Skeletal muscle satellite cell (primary cell): Measurements from ENCODE around the gene RFTN1.

Source experiments
- H3K27me3 ChIP-seq: 2 replicates; pipeline ENCODE4 v1.7.0; 2013; ENCODE audit warnings: low read length; ENCODE audit not compliant: control insufficient read depth, insufficient read depth
- H3K36me3 ChIP-seq: 2 replicates; pipeline ENCODE4 v1.7.0; 2013; ENCODE audit warnings: mild to moderate bottlenecking, control low read depth, low read length; ENCODE audit not compliant: insufficient read depth
- H3K4me1 ChIP-seq: 2 replicates; pipeline ENCODE4 v1.7.0; 2013; ENCODE audit warnings: low read length; ENCODE audit not compliant: control insufficient read depth, insufficient read depth
- H3K4me2 ChIP-seq: 2 replicates; pipeline ENCODE4 v1.7.0; 2013; ENCODE audit warnings: mild to moderate bottlenecking, low read length
- H3K4me3 ChIP-seq: 2 replicates; pipeline ENCODE4 v1.7.0; 2013; ENCODE audit warnings: low read length
- H3K9ac ChIP-seq: 2 replicates; pipeline ENCODE4 v1.7.0; 2013; ENCODE audit warnings: mild to moderate bottlenecking, low read depth, low read length, moderate library complexity
- H3K9me3 ChIP-seq: replicated peaks from 2 replicates; pipeline ENCODE4 v1.7.0; 2013; ENCODE audit warnings: mild to moderate bottlenecking, control low read depth, low read length

The RFTN1 gene

DNA sequence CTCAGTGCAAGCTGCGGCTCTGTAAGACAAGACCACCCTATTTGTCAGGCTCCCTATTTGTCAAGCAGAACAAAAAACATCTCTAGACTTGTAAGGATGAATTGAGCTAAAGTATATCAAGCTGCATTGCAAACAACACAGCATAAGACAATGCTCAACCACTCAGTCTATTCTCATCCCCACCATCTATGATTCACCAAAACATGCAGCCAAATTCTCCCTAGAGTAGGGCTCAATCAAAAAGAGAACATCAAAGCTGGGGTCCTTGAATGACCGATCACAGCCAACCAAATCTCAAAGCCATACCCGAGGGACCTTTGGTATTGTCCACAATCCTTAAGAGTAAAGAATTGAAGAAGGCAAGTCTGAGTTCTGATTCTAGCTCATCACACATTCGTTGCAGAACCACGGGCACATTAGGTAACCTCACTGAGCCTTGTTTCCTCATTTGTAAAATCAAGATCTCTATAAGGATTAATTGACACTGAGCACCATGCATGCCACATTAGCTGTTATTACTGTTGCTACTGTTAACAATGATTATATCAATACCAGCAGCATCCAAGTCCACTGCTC is 31.2 kb downstream of the RFTN1 start:
- Histone ChIP-seq H3K9me3 (no peaks in the 10 kb centered on the region), H3K36me3 (peaks cover 14% of the 10 kb centered on the region), H3K4me1 (peaks cover 56% of the 10 kb centered on the region), H3K4me3 (no peak overlapping the region), H3K9ac (no peak overlapping the region), H3K4me2 (no peak overlapping the region), H3K27me3 (no peaks in the 10 kb centered on the region)

DNA sequence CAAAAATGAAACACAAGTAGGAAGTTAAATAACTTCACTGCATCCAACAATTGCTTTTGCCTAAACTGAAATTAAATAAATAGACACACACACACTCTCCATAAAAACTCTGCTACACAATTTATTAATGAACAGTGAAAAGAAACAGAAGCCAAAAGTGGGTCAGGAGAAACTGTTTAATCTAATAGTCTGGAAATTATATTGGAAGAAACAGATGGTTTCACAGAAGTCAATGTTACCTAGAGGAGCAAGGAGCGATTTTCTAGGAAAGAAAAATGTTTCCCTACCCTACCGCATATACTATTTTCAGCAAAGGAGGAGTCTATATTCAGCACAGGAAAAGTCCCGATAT is 32.0 kb downstream of the RFTN1 start:
- Histone ChIP-seq H3K9ac (peak overlapping the region; percentile 16), H3K4me1 (peaks cover 64% of the 10 kb centered on the region), H3K4me2 (peak overlapping the region; percentile 31), H3K27me3 (no peaks in the 10 kb centered on the region), H3K36me3 (peaks cover 14% of the 10 kb centered on the region), H3K4me3 (no peak overlapping the region), H3K9me3 (no peaks in the 10 kb centered on the region)

DNA sequence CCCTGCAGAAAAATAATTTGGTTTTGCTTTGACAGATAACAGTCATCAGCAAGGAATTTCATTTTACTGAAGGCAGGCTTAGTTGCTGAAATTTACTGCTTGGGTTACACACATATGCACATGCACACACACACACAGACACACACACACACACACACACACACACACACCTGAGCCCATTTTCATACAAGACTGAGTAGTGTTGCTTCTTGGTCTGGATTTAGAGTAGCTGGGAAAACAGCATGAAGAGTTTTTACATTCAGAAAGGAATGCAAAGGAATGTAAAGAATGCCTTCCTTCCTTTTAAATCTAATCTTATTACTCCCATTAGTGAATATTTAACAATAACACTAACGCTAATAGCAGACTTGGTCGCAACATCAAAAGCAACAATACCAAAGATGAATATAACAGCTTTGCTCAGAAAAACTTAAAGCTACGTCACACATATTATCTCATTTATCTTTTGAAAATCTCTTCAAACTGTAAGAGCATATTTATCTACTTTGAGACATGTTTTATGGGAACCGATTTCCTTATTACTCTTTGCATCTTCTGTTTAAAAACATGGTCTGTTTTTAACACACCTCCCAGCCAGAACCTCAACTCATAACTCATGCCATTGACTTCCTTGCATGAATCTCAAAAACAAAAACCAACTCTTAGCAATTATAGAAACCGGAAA is 32.5 kb downstream of the RFTN1 start:
- Histone ChIP-seq H3K27me3 (no peaks in the 10 kb centered on the region), H3K9ac (peak overlapping the region; percentile 16), H3K9me3 (no peaks in the 10 kb centered on the region), H3K4me3 (no peak overlapping the region), H3K4me1 (peaks cover 68% of the 10 kb centered on the region), H3K4me2 (peak overlapping the region; percentile 31), H3K36me3 (peaks cover 14% of the 10 kb centered on the region)

DNA sequence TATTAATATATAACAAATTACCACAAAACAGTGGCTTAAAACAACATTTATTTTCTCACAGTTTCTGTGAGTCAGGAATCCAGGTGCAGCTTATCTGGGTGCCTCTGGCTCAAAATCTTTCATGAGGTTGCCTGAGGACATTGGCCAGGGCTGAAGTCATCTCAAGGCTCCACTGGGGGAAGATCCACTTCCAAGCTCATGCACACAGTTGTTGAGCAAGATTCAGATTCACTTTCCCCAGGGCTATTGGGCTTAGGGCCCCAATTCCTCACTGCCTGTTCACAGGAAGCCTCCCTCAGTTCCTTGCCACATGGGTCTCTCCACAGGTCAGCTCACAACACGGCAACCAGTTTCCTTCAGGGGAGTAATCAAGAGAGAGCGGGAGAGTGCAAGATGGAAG is 35.0 kb downstream of the RFTN1 start:
- Histone ChIP-seq H3K9ac (no peak overlapping the region), H3K4me3 (no peak overlapping the region), H3K9me3 (no peaks in the 10 kb centered on the region), H3K4me2 (no peak overlapping the region), H3K36me3 (peaks cover 14% of the 10 kb centered on the region), H3K27me3 (no peaks in the 10 kb centered on the region), H3K4me1 (peaks cover 68% of the 10 kb centered on the region)

DNA sequence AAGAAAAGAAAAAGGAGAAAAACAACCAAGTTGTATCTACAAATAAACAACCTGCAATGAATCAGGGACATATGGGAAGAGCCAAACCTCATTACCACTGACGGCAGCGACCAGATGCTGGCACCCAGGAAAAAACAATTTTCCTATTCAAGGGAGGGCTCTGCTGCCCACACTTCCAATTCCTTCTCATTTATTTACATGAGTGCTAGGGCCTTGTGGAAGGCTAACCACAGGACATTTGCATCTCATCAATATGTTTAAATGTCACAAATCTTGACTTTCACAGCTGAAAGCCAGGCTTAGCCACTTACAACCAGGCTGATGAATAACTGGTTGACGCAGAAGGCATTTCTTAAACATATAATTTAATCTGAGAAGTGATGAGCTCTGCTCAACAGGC is 36.0 kb downstream of the RFTN1 start:
- no peak overlapping the region for H3K4me3 ChIP-seq
- H3K9me3 ChIP-seq, result no peaks in the 10 kb centered on the region
- H3K9ac ChIP-seq, result no peak overlapping the region
- peaks cover 63% of the 10 kb centered on the region for H3K4me1 ChIP-seq
- no peaks in the 10 kb centered on the region for H3K27me3 ChIP-seq
- H3K4me2 ChIP-seq, result no peak overlapping the region
- H3K36me3 ChIP-seq, result peaks cover 15% of the 10 kb centered on the region

DNA sequence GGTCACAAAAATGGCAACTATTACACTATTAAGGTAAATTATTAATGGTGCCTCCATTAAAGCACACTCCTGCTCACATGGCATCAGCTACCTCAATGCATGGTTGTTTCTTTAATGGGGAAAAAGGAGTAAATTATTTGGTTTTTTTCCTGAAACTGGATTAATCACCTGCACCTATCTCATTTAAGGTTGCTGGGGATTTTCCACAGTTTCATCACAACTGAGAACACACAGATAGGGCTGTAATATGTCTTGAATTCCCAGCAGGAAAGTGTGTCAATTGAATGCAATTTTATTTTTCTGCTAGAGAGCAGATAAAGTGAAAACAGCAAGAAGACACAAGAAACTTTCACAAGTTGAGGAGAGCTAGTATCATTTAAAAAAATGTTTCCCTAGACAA is 36.4 kb downstream of the RFTN1 start:
- H3K4me1 ChIP-seq, result peaks cover 62% of the 10 kb centered on the region
- H3K9ac ChIP-seq, result no peak overlapping the region
- no peak overlapping the region for H3K4me3 ChIP-seq
- H3K9me3 ChIP-seq, result no peaks in the 10 kb centered on the region
- no peaks in the 10 kb centered on the region for H3K27me3 ChIP-seq
- peak overlapping the region; percentile 45 for H3K4me2 ChIP-seq
- peaks cover 20% of the 10 kb centered on the region for H3K36me3 ChIP-seq

DNA sequence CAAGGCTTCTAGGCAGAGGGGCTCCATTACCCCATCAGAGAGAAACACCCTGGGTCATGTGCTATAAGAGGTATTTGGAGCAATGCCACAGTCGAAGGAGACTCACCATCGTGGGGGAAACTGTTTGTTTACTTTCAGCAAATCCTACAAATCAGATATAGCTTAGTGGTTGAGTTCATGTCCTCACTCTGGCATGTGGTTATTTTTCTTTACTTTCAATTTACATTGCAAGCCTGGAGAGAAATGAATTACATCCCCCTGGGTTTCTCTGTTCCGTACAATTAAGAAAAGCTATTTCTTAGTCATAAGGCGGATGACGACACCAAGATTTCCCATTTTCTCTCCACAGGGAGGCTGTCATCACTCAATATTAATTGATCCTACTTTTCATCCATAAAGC is 36.9 kb downstream of the RFTN1 start:
- no peak overlapping the region for H3K4me3 ChIP-seq
- H3K36me3 ChIP-seq, result peaks cover 22% of the 10 kb centered on the region
- no peaks in the 10 kb centered on the region for H3K27me3 ChIP-seq
- no peaks in the 10 kb centered on the region for H3K9me3 ChIP-seq
- peak overlapping the region; percentile 45 for H3K4me2 ChIP-seq
- H3K4me1 ChIP-seq, result peaks cover 58% of the 10 kb centered on the region
- no peak overlapping the region for H3K9ac ChIP-seq

DNA sequence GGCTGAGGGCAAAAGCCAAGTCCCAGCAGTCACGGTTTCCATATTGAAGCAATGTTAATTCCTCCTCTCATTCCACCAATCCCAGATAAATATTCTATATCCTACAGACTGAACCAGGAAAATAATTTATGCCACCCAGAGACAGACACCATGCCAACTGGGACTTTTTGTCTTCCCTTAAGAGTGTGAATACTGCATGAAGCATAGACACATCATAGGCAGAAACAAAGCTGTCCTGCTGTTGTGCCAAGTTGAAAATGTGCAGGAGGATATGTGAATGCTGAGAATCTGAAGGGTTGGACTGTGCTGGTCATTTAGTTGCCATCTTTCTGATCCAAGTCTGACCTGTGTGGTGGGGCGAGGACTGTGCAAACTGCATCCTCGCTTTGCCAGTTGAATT is 37.7 kb downstream of the RFTN1 start:
- no peaks in the 10 kb centered on the region for H3K9me3 ChIP-seq
- no peak overlapping the region for H3K4me2 ChIP-seq
- no peak overlapping the region for H3K9ac ChIP-seq
- peaks cover 27% of the 10 kb centered on the region for H3K36me3 ChIP-seq
- no peak overlapping the region for H3K4me3 ChIP-seq
- H3K4me1 ChIP-seq, result peaks cover 49% of the 10 kb centered on the region
- no peaks in the 10 kb centered on the region for H3K27me3 ChIP-seq

DNA sequence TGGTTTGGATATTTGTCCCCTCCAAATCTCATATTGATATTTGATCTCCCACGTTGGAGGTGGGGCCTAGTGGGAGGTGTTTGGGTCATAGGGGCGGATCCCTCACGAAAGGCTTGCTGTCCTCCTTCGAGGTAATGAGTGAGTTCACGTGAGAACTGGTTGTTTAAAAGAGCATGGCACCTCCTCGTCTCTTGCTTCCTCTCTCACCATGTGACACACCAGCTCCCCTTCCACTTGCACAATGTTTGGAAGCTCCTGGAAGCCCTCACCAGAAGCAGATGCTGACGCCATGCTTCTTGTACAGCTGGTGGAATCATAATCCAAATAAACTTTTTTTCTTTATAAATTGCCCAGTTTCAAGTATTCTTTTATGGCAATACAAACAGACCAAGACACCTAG is 38.6 kb downstream of the RFTN1 start:
- Histone ChIP-seq H3K27me3 (no peaks in the 10 kb centered on the region), H3K4me3 (no peak overlapping the region), H3K9me3 (no peaks in the 10 kb centered on the region), H3K36me3 (peaks cover 30% of the 10 kb centered on the region), H3K9ac (peak overlapping the region; percentile 22), H3K4me2 (peak overlapping the region; percentile 28), H3K4me1 (peaks cover 43% of the 10 kb centered on the region)

DNA sequence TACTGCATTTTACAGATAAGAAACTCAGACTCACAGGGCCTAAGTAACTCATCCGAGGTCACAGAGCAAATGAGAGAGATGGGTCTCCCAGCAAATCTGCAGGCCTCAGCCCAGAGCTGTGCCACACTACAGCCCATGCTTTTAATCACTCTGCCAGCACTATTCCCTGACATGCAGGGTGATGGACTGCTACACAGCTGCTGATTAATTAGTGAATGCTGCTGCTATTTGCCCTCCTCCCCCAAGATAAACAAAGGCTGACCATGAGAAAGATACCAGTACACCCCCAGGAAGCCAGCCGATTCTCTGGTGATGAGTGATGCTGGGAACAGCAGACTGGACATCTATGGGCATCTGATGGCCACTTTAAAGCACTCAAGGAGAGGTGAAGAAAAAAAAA is 39.3 kb downstream of the RFTN1 start:
- Histone ChIP-seq H3K36me3 (peaks cover 27% of the 10 kb centered on the region), H3K4me1 (peaks cover 43% of the 10 kb centered on the region), H3K27me3 (no peaks in the 10 kb centered on the region), H3K4me3 (no peak overlapping the region), H3K9ac (peak overlapping the region; percentile 31), H3K4me2 (no peak overlapping the region), H3K9me3 (no peaks in the 10 kb centered on the region)

DNA sequence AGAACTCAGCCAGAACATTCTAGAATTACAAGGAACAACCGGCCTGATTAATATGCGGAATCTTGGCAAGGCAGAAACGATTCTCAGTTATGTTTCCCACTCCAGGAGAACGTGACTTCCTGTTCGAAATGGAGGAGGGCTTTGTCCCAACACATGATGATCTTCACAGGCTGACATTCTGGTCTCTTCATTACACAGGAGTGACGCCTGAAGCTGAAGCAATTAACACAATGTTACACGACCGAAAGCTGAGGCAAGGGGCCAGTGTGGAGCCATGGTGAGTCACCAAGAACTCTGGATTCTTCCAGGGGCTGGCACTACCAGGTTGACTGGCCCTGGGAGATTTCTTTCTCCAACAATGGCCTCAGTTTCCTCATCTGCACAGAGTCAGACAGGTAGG is 40.9 kb downstream of the RFTN1 start:
- Histone ChIP-seq H3K27me3 (no peaks in the 10 kb centered on the region), H3K4me2 (no peak overlapping the region), H3K36me3 (peaks cover 17% of the 10 kb centered on the region), H3K9me3 (no peaks in the 10 kb centered on the region), H3K4me1 (peaks cover 40% of the 10 kb centered on the region), H3K4me3 (no peak overlapping the region), H3K9ac (no peak overlapping the region)

DNA sequence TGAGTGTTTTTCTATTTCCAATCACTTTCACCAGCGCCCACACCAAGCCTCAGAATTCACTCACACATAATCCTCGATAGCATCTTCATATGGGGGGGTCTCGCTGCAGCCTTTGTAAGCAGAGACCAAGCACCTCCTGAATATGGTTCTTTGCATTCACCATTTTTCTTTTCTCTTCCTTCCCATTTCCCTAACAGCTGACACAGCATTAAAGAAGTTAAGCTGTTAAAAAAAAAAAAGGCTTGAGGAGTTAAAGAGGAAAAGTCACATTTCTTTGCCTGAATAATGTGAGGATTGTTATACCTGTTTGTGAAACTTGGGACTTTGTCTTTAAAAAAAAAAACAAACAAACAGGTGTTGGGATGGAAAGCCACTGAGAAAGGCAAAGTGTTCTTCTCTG is 41.6 kb downstream of the RFTN1 start:
- Histone ChIP-seq H3K4me3 (no peak overlapping the region), H3K4me1 (peaks cover 33% of the 10 kb centered on the region), H3K36me3 (peaks cover 16% of the 10 kb centered on the region), H3K4me2 (no peak overlapping the region), H3K9me3 (no peaks in the 10 kb centered on the region), H3K27me3 (no peaks in the 10 kb centered on the region), H3K9ac (no peak overlapping the region)
